ENCODE measurements around the gene PHF21A. TPM values are rescaled to one million over a fixed set of nuclear protein-coding genes. Genes with fewer than 3 reads are reported as not detected.
"Not testable (repeated sequence)": the region's sequence is repeated elsewhere in the genome, so short reads cannot be mapped to it uniquely, and the experiment has no call there.

PHF21A gene
- polyA plus RNA-seq, 1 experiment = 17.1 TPM

GRCh38 chr11:45985212-45985611 is 136.0 kb downstream of the PHF21A start:
- POLR2A ChIA-PET = no interaction called here
- DNase-seq (ENCODE audit: low read depth) = no peak
- no peak for TF ChIP-seq CTCF (IDR thresholded peaks at IDR 0.05; ENCODE audit: insufficient read depth, low read depth, low read length)
- Histone ChIP-seq H3K4me3 (ENCODE audit: low read depth, low read length) (no peak overlapping the region), H3K27me3 (ENCODE audit: control insufficient read depth, insufficient read depth, low read length) (no peaks in the 10 kb centered on the region), H3K36me3 (ENCODE audit: control insufficient read depth, insufficient read depth, low read length) (no peaks in the 10 kb centered on the region)
- CTCF ChIA-PET = interaction anchor here (3.6 kb wide), 1 partner anchor 21 kb away, joined by 23 read pairs; no protein-coding TSS in a partner anchor

GRCh38 chr11:45984192-45984591 is 137.1 kb downstream of the PHF21A start:
- no peak for DNase-seq (ENCODE audit: low read depth)
- no peaks in the 10 kb centered on the region for H3K27me3 ChIP-seq (ENCODE audit: control insufficient read depth, insufficient read depth, low read length)
- ChIA-PET POLR2A (interaction anchor here (0.5 kb wide), 1 partner anchor 61 kb away, joined by 3 read pairs; no protein-coding TSS in a partner anchor), CTCF (interaction anchor here (0.6 to 3.6 kb wide), 2 partner anchors 19 to 1482 kb away, joined by 3 to 23 read pairs; no protein-coding TSS in a partner anchor)
- H3K36me3 ChIP-seq (ENCODE audit: control insufficient read depth, insufficient read depth, low read length) = peaks cover 2% of the 10 kb centered on the region
- no peak for TF ChIP-seq CTCF (IDR thresholded peaks at IDR 0.05; ENCODE audit: insufficient read depth, low read depth, low read length)
- no peak overlapping the region for H3K4me3 ChIP-seq (ENCODE audit: low read depth, low read length)

- Histone ChIP-seq H3K27me3 (ENCODE audit: control insufficient read depth, insufficient read depth, low read length) (no peaks in the 10 kb centered on the region), H3K36me3 (ENCODE audit: control insufficient read depth, insufficient read depth, low read length) (peaks cover 2% of the 10 kb centered on the region), H3K4me3 (ENCODE audit: low read depth, low read length) (no peak overlapping the region)
- no peak for DNase-seq (ENCODE audit: low read depth)
- ChIA-PET CTCF (interaction anchor here (1.2 to 3.6 kb wide), 4 partner anchors 17 to 144 kb away, joined by 3 to 23 read pairs (median 5); no protein-coding TSS in a partner anchor), POLR2A (interaction anchor here (0.7 kb wide), 1 partner anchor 135 kb away, joined by 4 read pairs; no protein-coding TSS in a partner anchor)
- no peak for TF ChIP-seq CTCF (IDR thresholded peaks at IDR 0.05; ENCODE audit: insufficient read depth, low read depth, low read length)
Measured at GRCh38 chr11:45983471-45983845, 137.8 kb downstream of the PHF21A start.

- CTCF ChIA-PET = interaction anchor here (1.2 to 3.6 kb wide), 4 partner anchors 16 to 145 kb away, joined by 3 to 23 read pairs (median 5); no protein-coding TSS in a partner anchor
Measured at GRCh38 chr11:45982656-45983470, 138.4 kb downstream of the PHF21A start.

GRCh38 chr11:45981826-45982225 is 139.4 kb downstream of the PHF21A start:
- H3K27me3 ChIP-seq (ENCODE audit: control insufficient read depth, insufficient read depth, low read length); H3K36me3 ChIP-seq (ENCODE audit: control insufficient read depth, insufficient read depth, low read length); DNase-seq (ENCODE audit: low read depth); POLR2A ChIA-PET; H3K4me3 ChIP-seq (ENCODE audit: low read depth, low read length): not testable (repeated sequence)
- CTCF ChIA-PET = interaction anchor here (3.6 kb wide), 1 partner anchor 17 kb away, joined by 23 read pairs; no protein-coding TSS in a partner anchor

More at GRCh38 chr11:45982656-45983470, 138.4 kb downstream of the PHF21A start:
- peak; percentile 55 for DNase-seq (ENCODE audit: low read depth)
- H3K4me3 ChIP-seq (ENCODE audit: low read depth, low read length) = no peak overlapping the region
- H3K27me3 ChIP-seq (ENCODE audit: control insufficient read depth, insufficient read depth, low read length) = no peaks in the 10 kb centered on the region
- TF ChIP-seq CTCF (IDR thresholded peaks at IDR 0.05; ENCODE audit: insufficient read depth, low read depth, low read length) = no peak
- POLR2A ChIA-PET = interaction anchor here (0.7 kb wide), 1 partner anchor 136 kb away, joined by 4 read pairs; no protein-coding TSS in a partner anchor
- H3K36me3 ChIP-seq (ENCODE audit: control insufficient read depth, insufficient read depth, low read length) = peaks cover 2% of the 10 kb centered on the region

Measured in BJ (cell line).